SK-N-SH treated with all-trans-retinoic acid at 6 μM for 48 hours (cell line): ENCODE measurements around the gene GIPC1.

ENCODE experiments used
- CREB5 ChIP-seq: fragments of 250-450 bp; sonication (Bioruptor Pico); IDR thresholded peaks from 2 replicates; pipeline ENCODE4 v1.5.1; 2020; ENCODE audit warnings: low read depth, mild to moderate bottlenecking, moderate library complexity
- POU6F1 ChIP-seq: fragments of 250-450 bp; sonication (Bioruptor Pico); IDR thresholded peaks from 2 replicates; pipeline ENCODE4 v1.8.0; 2021; ENCODE audit warnings: low read depth, mild to moderate bottlenecking, moderate library complexity, borderline replicate concordance

- TF ChIP-seq POU6F1 (CRISPR knock-in tag) (no peak), CREB5 (CRISPR knock-in tag) (no peak)
These were observed 32.7 kb upstream of the GIPC1 start for GRCh38 chr19:14528419-14529253.
